RCC 7860 (cell line): Measurements from ENCODE around the gene DUSP22.
"Not testable (repeated sequence)": the region's sequence is repeated elsewhere in the genome, so short reads cannot be mapped to it uniquely, and the experiment has no call there.

ENCODE experiments used
- DNase-seq: peaks from one replicate; pipeline ENCODE4 v3.0.0-alpha.2; 2015; ENCODE audit warnings: low spot score
- FAIRE-seq: peaks from 2 replicates; lab custom pipeline; 2012; peaks lifted over from hg19 to GRCh38; lab: Jason Lieb, UNC

DUSP22 gene

DNA sequence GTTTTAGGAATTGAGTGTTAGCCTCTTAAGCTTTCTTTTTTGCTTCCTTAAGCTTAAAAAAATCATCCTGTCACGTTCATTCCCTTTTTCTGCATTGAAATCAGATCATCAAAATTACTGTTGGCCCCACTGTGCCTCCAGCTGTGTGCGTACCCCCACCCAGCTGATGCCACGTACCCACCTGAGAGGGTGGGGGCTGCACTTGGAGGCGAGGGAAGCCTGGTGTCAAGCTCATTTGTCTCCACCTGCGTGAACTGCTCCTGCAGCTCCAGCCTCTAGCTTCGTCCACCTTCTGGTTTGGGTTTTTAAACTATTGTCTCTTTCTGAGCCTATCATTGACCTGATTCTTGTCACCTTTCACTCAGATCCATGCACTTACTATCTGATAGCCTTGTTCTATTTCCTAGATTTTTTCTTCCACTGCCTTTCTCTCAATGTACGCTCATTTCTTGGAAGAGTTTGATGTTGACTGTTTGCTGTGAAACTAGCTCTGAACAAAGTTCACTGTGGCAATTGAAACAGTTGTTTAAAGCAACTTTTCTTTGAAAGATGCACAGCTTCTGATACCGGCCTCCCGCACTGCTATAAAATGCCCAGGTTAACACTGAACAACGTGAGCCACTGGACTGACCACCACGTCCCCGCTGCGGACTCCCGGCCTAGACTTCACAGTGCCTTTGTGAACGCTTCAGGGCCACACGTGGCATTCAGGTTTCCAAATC is 69.3 kb downstream of the DUSP22 start:
- DNase-seq (no peak), FAIRE-seq (no peak)

DNA sequence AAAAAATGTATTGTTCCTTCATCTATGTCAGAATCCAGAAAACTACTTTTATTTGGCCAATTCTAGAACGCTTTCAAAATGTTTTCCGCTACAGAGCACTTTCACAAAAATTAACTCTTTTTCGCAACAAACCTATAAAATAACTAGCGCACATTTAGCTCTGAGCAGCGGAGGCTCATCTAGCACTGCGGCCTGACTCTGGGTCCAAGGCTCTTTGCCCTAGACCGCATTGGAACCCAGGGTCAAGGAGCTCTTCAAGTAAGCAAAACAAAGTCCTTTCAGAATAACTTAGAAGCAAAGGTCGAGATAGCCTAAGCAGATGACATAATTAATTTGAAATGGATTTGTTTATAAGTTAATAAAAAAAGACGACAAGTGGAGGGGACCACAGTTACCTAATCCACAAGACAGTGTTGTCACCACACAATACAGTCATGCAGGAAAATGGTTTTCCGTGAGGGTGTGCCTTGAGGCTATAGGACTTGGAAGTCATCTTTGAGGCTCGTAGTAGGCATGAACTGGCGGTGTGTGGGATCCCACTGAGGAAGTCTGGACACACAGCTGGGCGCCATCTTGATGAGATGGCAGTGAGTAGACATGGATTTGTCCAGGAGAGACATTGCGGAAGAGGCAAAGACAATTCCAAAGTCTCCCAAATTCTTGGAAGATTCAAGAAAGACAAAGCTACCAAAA is 70.1 kb downstream of the DUSP22 start:
- no peak for DNase-seq

GRCh38 chr6:362924-363249 is 70.6 kb downstream of the DUSP22 start:
- no peak for FAIRE-seq
- DNase-seq: no peak

More for the DNA sequence above, 70.1 kb downstream of the DUSP22 start:
- no peak for FAIRE-seq

DNA sequence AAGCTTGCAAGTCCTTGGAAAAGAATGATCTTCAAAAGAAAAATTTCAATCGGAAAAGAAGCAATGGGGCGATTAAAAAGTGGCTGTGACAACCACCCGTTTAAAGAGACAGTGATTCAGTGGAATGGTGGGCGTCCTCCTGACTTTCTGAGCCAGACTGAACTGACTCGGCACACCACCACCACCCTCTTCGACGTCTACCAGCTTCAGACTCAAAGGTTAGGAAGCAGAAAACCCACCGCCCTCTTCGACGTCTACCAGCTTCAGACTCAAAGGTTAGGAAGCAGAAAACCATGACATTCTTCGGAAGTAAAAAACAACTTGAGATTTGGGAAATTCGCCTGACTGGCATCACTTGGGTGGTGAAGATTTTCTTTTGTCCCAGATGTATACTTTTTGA is 71.0 kb downstream of the DUSP22 start:
- no peak for DNase-seq
- no peak for FAIRE-seq

GRCh38 chr6:363909-364308 is 71.6 kb downstream of the DUSP22 start:
- FAIRE-seq (no peak), DNase-seq (no peak)

GRCh38 chr6:364609-365540 is 72.6 kb downstream of the DUSP22 start:
- DNase-seq: no peak

GRCh38 chr6:365835-366234 is 73.5 kb downstream of the DUSP22 start:
- FAIRE-seq (no peak), DNase-seq (no peak)

More at GRCh38 chr6:364609-365540, 72.6 kb downstream of the DUSP22 start:
- FAIRE-seq: no peak

GRCh38 chr6:366389-367297 is 74.4 kb downstream of the DUSP22 start:
- no peak for FAIRE-seq
- DNase-seq: no peak

GRCh38 chr6:367298-367794 is 75.1 kb downstream of the DUSP22 start:
- no peak for DNase-seq
- FAIRE-seq: no peak

GRCh38 chr6:367891-368630 is 75.8 kb downstream of the DUSP22 start:
- DNase-seq: no peak
- FAIRE-seq: no peak

DNA sequence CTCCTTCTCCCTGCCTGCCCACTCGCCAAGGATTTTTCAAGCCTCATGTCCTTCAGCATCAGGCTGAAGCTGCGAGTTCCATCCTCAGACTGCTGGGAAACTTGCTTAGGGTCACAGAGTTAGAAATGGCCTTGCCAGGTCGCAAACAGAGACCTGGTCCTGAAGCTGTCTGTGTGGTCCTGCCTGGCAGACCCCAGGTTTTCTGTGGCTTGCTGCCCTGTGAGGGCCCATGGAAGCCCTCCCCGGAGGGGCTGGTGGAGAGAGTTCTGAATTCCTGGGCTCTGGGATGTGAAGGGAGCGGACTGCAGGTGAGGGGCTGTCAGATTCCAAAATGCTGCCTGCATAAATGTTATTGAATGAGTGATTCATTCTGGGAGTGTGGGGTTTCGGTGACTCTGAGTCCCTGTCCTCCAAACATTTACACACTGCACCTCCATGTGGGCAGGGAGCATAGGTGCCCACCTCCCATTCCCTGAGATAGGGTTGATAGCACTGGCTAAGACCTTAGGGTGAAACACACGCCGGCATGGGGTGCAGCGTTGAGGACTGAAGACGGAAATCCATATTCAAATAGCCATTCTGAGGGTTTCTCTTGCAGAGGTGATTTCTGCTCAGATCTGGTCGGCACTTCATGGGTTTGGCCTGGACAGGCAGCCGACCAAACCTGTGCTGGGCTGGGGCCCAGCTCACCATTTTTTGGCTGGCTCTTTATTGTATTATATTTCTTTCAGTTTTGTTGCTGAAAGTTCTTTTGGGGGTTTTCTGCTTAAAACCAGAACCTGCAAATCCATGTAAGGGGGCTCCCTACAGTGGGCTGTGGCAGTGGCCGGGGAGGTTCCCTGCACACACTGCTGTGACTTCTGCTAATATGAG is 77.5 kb downstream of the DUSP22 start:
- no peak for DNase-seq
- no peak for FAIRE-seq

DNA sequence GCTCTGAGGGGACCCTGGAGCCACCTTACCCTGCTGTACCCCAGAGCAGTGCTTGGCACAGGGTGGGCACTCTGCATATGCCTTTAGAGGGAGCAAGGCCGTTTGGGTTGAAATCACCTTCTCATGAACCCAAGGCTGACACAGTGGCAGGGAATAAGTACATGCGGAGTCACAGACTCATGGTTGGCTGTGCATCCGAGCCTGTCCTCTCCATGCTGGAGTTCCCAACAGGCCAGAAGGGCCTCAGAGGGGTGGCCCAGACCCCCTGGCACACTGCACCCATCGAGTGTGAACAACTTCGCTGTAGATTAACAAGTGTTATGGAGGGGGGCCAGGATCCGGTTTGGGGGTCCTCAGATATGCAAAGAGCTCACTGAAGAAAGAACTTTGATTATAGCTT is 78.3 kb downstream of the DUSP22 start:
- DNase-seq: no peak
- FAIRE-seq: no peak

DNA sequence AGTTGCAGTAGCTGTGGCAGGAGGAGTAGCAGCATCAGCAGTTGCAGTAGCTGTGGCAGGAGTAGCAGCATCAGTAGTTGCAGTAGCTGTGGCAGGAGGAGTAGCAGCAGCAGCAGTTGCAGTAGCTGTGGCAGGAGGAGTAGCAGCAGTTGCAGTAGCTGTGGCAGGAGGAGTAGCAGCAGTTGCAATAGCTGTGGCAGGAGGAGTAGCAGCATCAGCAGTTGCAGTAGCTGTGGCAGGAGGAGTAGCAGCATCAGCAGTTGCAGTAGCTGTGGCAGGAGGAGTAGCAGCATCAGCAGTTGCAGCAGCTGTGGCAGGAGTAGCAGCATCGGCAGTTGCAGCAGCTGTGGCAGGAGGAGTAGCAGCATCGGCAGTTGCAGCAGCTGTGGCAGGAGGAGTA is 79.6 kb downstream of the DUSP22 start:
- DNase-seq, FAIRE-seq: not testable (repeated sequence)

DNA sequence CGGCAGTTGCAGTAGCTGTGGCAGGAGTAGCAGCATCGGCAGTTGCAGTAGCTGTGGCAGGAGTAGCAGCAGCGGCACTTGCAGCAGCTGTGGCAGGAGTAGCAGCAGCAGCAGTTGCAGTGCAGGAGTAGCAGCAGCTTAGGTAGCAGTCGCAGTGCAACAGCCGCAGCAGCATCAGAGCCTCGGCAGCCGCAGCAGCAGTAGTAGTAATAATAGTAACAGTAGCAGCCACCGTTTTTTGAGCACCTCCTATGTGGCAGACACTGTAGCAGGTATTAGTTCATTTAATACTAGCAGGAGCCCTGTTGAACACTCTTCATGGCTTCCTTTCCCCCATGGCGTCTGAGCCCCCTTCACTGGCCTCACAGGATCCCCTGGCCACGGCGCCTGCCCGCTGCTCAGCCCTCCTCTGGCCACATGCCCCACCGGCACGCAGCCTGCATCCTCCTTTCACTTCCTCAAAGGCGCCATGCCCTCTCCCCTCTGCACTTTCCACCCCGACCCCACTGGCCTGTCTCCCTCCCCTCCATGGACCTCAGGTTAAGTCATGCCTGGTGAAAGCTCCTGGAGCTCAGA is 80.1 kb downstream of the DUSP22 start:
- FAIRE-seq: no peak
- DNase-seq: no peak

DNA sequence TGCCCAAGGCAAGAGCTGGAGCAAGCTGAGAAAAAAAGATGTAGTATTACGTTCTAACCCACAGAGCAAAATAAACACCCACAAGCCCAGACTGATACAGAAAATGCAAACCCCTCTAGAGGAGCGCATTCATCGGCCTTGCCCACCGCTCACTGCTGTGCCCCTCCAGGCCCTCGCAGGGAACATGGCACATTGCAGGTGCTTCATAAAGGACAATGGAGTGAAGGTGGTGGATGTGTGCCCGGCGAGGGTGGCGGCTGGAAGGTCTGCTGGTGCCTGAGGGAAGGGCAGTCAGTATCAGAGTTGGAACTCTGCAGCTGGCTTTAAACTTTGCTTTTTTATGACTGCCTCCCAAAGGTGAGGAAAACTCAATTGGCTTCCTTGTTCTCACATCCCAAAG is 80.7 kb downstream of the DUSP22 start:
- no peak for DNase-seq
- no peak for FAIRE-seq

- FAIRE-seq (no peak), DNase-seq (no peak)
Observed at GRCh38 chr6:373773-374724, 81.8 kb downstream of the DUSP22 start.

DNA sequence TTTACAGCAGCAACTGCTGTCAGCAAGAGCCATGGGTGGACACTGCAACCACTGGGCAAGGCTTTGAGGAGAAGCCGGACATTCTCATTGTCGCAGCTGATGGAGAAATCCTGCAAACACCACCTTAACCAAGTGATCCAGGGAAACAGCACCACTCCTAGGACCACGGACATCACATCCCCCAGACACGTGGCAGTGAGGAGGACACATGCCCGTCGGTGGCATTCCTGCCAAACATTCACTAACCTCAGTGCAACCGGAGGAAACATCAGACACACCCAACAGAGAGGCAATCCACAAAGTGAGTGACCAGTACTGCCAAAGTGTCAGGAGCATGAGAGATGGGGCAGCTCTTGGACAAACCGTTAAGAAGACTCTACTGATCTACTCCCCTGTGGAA is 82.7 kb downstream of the DUSP22 start:
- DNase-seq: no peak
- no peak for FAIRE-seq
